ENCODE data around the gene MMP12. TPM values are rescaled to one million over a fixed set of nuclear protein-coding genes. Genes with fewer than 3 reads are reported as not detected.

The MMP12 gene
- total RNA-seq, 1 experiment from 2014 or later = not detected

GRCh38 chr11:102824556-102824955, 50.2 kb downstream of the MMP12 start:
- in situ Hi-C loops (cut with HindIII; ENCODE audit: low pct_unique_long_range_greater_than_20kb, low sequenced_read_pairs) = no loop called here
- no peak for DNase-seq (ENCODE audit: low read depth)

DNA sequence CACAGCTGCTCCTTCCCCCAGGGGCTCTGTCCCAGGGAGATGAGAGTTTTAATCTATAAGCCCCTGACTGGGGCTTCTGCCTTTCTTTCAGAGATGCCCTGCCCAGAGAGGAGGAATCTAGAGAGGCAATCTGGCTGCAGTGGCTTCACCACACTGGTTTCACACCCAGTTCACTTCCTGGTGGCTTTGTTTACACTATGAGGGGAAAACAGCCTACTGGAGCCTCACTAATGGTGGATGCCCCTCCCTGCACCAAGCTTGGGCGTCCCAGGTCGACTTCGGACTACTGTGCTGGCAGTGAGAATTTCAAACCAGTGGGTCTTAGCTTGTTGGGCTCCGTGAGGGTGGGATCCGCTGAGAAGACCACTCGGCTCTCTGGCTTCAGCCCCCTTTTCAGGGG, 55.3 kb downstream of the MMP12 start:
- in situ Hi-C loops (cut with HindIII; ENCODE audit: low pct_unique_long_range_greater_than_20kb, low sequenced_read_pairs) = no loop called here
- DNase-seq (ENCODE audit: low read depth) = no peak

GRCh38 chr11:102813484-102813883, 61.3 kb downstream of the MMP12 start:
- no peak for DNase-seq (ENCODE audit: low read depth)
- in situ Hi-C loops (cut with HindIII; ENCODE audit: low pct_unique_long_range_greater_than_20kb, low sequenced_read_pairs) = no loop called here

Other genes with a start within 250 kb of the MMP12 start
- gene MMP20, start 249.7 kb downstream of the MMP12 start, total RNA-seq (2014; rRNA removed; shearing (Covaris generic); ENCODE audit: low replicate concordance) = not detected in 2 replicates
- gene MMP27, start 169.2 kb downstream of the MMP12 start, total RNA-seq (2014; rRNA removed; shearing (Covaris generic); ENCODE audit: low replicate concordance) = not detected in 2 replicates
- gene MMP8, start 150.0 kb downstream of the MMP12 start, total RNA-seq (2014; rRNA removed; shearing (Covaris generic); ENCODE audit: low replicate concordance) = not detected in 2 replicates
- 2.1 TPM in 1 of 2 replicates, not detected in the other for gene MMP10, start 94.4 kb downstream of the MMP12 start, total RNA-seq (2014; rRNA removed; shearing (Covaris generic); ENCODE audit: low replicate concordance)
- 0.26 and 0.78 TPM in 2 replicates for gene MMP1, start 76.8 kb downstream of the MMP12 start, total RNA-seq (2014; rRNA removed; shearing (Covaris generic); ENCODE audit: low replicate concordance)
- gene MMP3, start 31.4 kb downstream of the MMP12 start, total RNA-seq (2014; rRNA removed; shearing (Covaris generic); ENCODE audit: low replicate concordance) = not detected in 2 replicates
- not detected in 2 replicates for gene MMP13, start 80.8 kb upstream of the MMP12 start, total RNA-seq (2014; rRNA removed; shearing (Covaris generic); ENCODE audit: low replicate concordance)
- 66.1 and 89.2 TPM in 2 replicates for gene DCUN1D5, start 217.2 kb upstream of the MMP12 start, total RNA-seq (2014; rRNA removed; shearing (Covaris generic); ENCODE audit: low replicate concordance)
- 0.32 and 18.6 TPM in 2 replicates for gene DYNC2H1, start 234.4 kb upstream of the MMP12 start, total RNA-seq (2014; rRNA removed; shearing (Covaris generic); ENCODE audit: low replicate concordance)